B cell (primary cell): ENCODE measurements around the gene REEP2. TPM values are rescaled to one million over a fixed set of nuclear protein-coding genes. Genes with fewer than 3 reads are reported as not detected.
A peak's percentile ranks its signal among the peaks of the same experiment; 100 is the strongest.

Experiments used
- ATAC-seq: fragments of 200-7000 bp; cut with Tn5 transposase; one replicate; pipeline ENCODE4 v1.10.0; 2021; ENCODE audit warnings: low read depth, mild to moderate bottlenecking, moderate number of reproducible peaks, moderate library complexity
- CTCF ChIA-PET: fragments of 350-600 bp; sonication (Branson Sonifier 250); formaldehyde crosslinking; loops from one replicate; lab custom pipeline; 2021; ENCODE audit warnings: antibody characterized with exemption, inconsistent platforms; lab: Charles Lee
- POLR2A ChIA-PET: fragments of 350-600 bp; sonication (Branson Sonifier 250); formaldehyde crosslinking; loops from one replicate; lab custom pipeline; 2021; ENCODE audit warnings: antibody characterized with exemption; lab: Charles Lee
- DNase-seq: peaks from one replicate; pipeline ENCODE4 v3.0.0; 2013
- H2AFZ ChIP-seq: 2 replicates; pipeline ENCODE4 v1.6.1; 2012; ENCODE audit warnings: mild to moderate bottlenecking, low read depth, low read length; ENCODE audit not compliant: insufficient read depth, poor library complexity, severe bottlenecking
- H3K27ac ChIP-seq, 2 donors: 1 replicate in 1 of 2; 2 replicates in 1 of 2; pipeline ENCODE4 v1.5.1; 2012 to 2013; ENCODE audit warnings: low read length in 2 of 2, mild to moderate bottlenecking in 2 of 2, moderate library complexity in 1 of 2
- H3K27me3 ChIP-seq, 4 experiments: fragments of 200-600 bp in 1 of 4; sonication (generic) in 1 of 4; replicated peaks in 1 of 4; 1 replicate in 2 of 4; 2 replicates in 2 of 4; pipeline versions ENCODE4 v1.6.1 to v1.7.0; 2013 to 2016; ENCODE audit warnings: low read length in 3 of 4, mild to moderate bottlenecking in 2 of 4, mixed read lengths in 1 of 4, moderate library complexity in 1 of 4; ENCODE audit not compliant: insufficient read depth in 4 of 4, control insufficient read depth in 3 of 4; ENCODE audit errors: control extremely low read depth in 1 of 4
- H3K36me3 ChIP-seq, 2 experiments: replicated peaks in 1 of 2; 1 replicate in 1 of 2; 2 replicates in 1 of 2; pipeline versions ENCODE4 v1.6.1 to v1.7.1; 2013; ENCODE audit warnings: low read length in 1 of 2; ENCODE audit not compliant: insufficient read depth in 2 of 2, control insufficient read depth in 1 of 2; ENCODE audit errors: control extremely low read depth in 1 of 2, extremely low read depth in 1 of 2
- H3K4me1 ChIP-seq, 2 donors: fragments of 200-600 bp in 1 of 2; sonication (generic) in 1 of 2; 1 replicate in 1 of 2; 2 replicates in 1 of 2; pipeline versions ENCODE4 v1.5.1 to v1.6.1; 2013 to 2017; ENCODE audit warnings: low read length in 2 of 2; ENCODE audit not compliant: control insufficient read depth in 2 of 2, insufficient read depth in 2 of 2
- H3K4me2 ChIP-seq: replicated peaks from 2 replicates; pipeline ENCODE3; 2012; ENCODE audit warnings: mild to moderate bottlenecking, low read depth, low read length; ENCODE audit not compliant: poor library complexity, severe bottlenecking
- H3K4me3 ChIP-seq, 5 experiments: fragments of 200-600 bp in 1 of 5; sonication (generic) in 1 of 5; 1 replicate in 3 of 5; 2 replicates in 2 of 5; pipeline versions ENCODE4 v1.5.1 to v1.7.0; 2011 to 2016; ENCODE audit warnings: low read length in 4 of 5, mild to moderate bottlenecking in 4 of 5, low read depth in 2 of 5, control low read depth in 1 of 5, moderate library complexity in 1 of 5; ENCODE audit not compliant: insufficient read depth in 1 of 5; ENCODE audit errors: control extremely low read depth in 1 of 5, extremely low read depth in 1 of 5
- H3K79me2 ChIP-seq: fragments of 200-600 bp; sonication (generic); one replicate; pipeline ENCODE4 v1.6.0; 2016; ENCODE audit warnings: low read length; ENCODE audit not compliant: control insufficient read depth, insufficient read depth
- H3K9ac ChIP-seq: fragments of 200-600 bp; sonication (generic); 2 replicates; pipeline ENCODE4 v1.6.1; 2017; ENCODE audit warnings: mild to moderate bottlenecking, low read length, moderate library complexity
- H3K9me3 ChIP-seq, 3 donors: one replicate each; pipeline versions ENCODE4 v1.6.1 to v1.7.1; 2013; ENCODE audit warnings: low read length in 2 of 3; ENCODE audit not compliant: control insufficient read depth in 2 of 3, insufficient read depth in 1 of 3; ENCODE audit errors: control extremely low read depth in 1 of 3
- H4K20me1 ChIP-seq: 2 replicates; pipeline ENCODE4 v1.6.0; 2012; ENCODE audit warnings: mild to moderate bottlenecking, low read length; ENCODE audit not compliant: insufficient read depth, control insufficient read depth, poor library complexity, severe bottlenecking
- H3K27ac Mint-ChIP-seq: one replicate; pipeline ENCODE4 v1.8.0; 2021; ENCODE audit warnings: mixed read lengths
- H3K27me3 Mint-ChIP-seq: one replicate; pipeline ENCODE4 v1.8.0; 2021; ENCODE audit warnings: mixed read lengths
- H3K4me1 Mint-ChIP-seq: one replicate; pipeline ENCODE4 v1.8.0; 2021; ENCODE audit warnings: mixed read lengths
- H3K4me3 Mint-ChIP-seq: one replicate; pipeline ENCODE4 v1.8.0; 2021; ENCODE audit warnings: mixed read lengths
- H3K9me3 Mint-ChIP-seq: one replicate; pipeline ENCODE4 v1.8.0; 2022; ENCODE audit warnings: mixed read lengths; ENCODE audit not compliant: insufficient read depth
- CTCF ChIP-seq: fragments of 200-600 bp; IDR thresholded peaks from one replicate; pipeline ENCODE4 v1.8.0; 2022; ENCODE audit warnings: antibody characterized with exemption, mild to moderate bottlenecking
- EZH2 ChIP-seq: IDR thresholded peaks from 2 replicates; pipeline ENCODE4 v1.6.1; 2012; ENCODE audit warnings: borderline replicate concordance, low read depth, mild to moderate bottlenecking, moderate library complexity, low read length; ENCODE audit not compliant: insufficient read depth, poor library complexity, severe bottlenecking
- WGBS: methylation state at CpG from one replicate; pipeline ENCODE4 v1.1.5; 2013; ENCODE audit warnings: missing lambda C conversion rate; ENCODE audit not compliant: insufficient coverage; 5-methylcytosine and 5-hydroxymethylcytosine counted together
- intact Hi-C: fragments of 100-400 bp; cut with micrococcal nuclease; formaldehyde crosslinking; loops from one replicate; pipeline ENCODE4 v1.10.0; 2022
- polyA plus RNA-seq: library from polyadenylated mRNA; depleted of rRNA; stranded (reverse); fragments of >200 nt; gene quantifications from 2 replicates; pipeline ENCODE4 v1.2.3, GENCODE V29; 2012
- total RNA-seq, 2 donors: library from RNA; stranded (reverse); fragments of 120-200 nt in 1 of 2; gene quantifications; 1 replicate in 1 of 2; 2 replicates in 1 of 2; pipeline versions ENCODE4 v1.2.3 to v1.2.4, GENCODE V29; 2013 to 2022

REEP2 gene
- total and polyA plus RNA-seq, 2 donors (not counting 1 experiment from before 2014, with no cell fraction given), result 0.20 TPM; not detected in 1

DNA sequence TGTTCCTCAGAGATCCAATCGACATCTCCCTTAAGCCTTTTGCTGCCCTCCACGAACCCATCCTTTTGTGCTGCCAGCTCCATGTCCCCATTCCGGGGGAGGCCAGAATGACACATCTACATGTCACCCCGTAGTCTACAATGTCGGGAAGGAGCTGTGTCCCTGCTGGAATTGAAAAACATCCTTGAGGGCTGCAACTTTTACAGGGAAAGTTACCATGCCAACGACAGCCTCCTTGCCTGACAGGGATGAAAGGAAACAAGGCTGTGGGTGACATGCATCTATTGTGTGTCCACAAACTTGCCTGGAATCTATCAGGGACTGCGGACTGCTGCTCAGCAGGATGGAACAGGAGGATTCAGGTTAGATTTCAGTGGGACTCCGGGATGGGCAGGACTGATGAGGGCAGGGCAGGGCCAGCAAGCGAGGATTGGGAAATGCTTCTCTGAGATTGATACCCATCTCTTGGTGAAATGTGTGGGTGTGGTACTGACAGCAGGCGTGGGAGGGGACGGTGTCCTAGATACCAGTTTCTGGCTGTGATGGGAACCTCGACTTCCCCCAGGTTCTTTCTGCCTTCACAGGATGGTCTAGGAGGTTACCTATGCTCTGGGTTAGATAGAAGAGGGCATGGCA is 51.9 kb downstream of the REEP2 start:
- Mint-ChIP-seq H3K9me3 (no peaks in the 10 kb centered on the region), H3K27ac (no peak overlapping the region), H3K27me3 (peaks cover 32% of the 10 kb centered on the region), H3K4me3 (peak overlapping the region; percentile 73), H3K4me1 (peaks cover 6% of the 10 kb centered on the region)
- peaks cover 17% of the 10 kb centered on the region for H4K20me1 ChIP-seq
- H2AFZ ChIP-seq, result no peak overlapping the region
- no peak overlapping the region for H3K9ac ChIP-seq
- H3K4me3 ChIP-seq, result no peak overlapping the region
- ChIA-PET CTCF (interaction anchor here (1.3 kb wide), 1 partner anchor 26 kb away, joined by 7 read pairs; the partner anchor contains the start of gene EGR1), POLR2A (interaction anchor here (1.6 kb wide), 1 partner anchor 26 kb away, joined by 5 read pairs; the partner anchor contains the start of gene EGR1)
- peaks cover 0 to 48% (median 29%) of the 10 kb centered on the region in 4 experiments for H3K27me3 ChIP-seq
- H3K9me3 ChIP-seq, result peaks cover 0 to 16% (median 0%) of the 10 kb centered on the region in 3 donors
- no peak overlapping the region for H3K27ac ChIP-seq
- peak overlapping the region; percentile 93 for H3K4me2 ChIP-seq
- H3K36me3 ChIP-seq, result no peaks in the 10 kb centered on the region
- peaks cover 19% of the 10 kb centered on the region in 2 donors for H3K4me1 ChIP-seq
- TF ChIP-seq EZH2 (no peak), CTCF (no peak)
- no peak for ATAC-seq
- intact Hi-C loops, result no loop called here
- no peaks in the 10 kb centered on the region for H3K79me2 ChIP-seq
- no peak for DNase-seq
- WGBS, result 90% methylated on average over 12 of the region's 12 CpGs

DNA sequence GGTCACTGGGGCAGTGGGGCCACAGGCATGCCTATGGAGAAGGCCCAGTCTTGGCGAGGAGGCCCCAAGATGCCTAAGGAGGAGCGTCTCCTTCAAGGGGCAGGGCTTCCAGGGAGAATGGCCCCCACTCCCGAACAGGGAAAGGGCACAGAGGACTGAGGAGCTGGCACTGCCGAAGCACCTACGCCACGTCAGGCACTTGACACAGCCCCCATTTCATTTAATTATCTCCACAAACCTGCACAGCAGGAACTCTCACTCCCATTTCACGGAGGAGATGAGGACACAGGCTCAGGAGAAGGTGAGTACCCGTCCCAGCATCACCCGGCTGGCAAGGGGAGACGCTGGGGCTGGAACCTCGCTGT is 52.4 kb downstream of the REEP2 start:
- Mint-ChIP-seq H3K4me1 (peaks cover 6% of the 10 kb centered on the region), H3K4me3 (peak overlapping the region; percentile 73), H3K27me3 (peaks cover 32% of the 10 kb centered on the region), H3K9me3 (no peaks in the 10 kb centered on the region), H3K27ac (no peak overlapping the region)
- Histone ChIP-seq H3K36me3 (no peaks in the 10 kb centered on the region), H3K4me2 (peak overlapping the region; percentile 93), H2AFZ (peak overlapping the region; percentile 75), H3K9ac (peak overlapping the region; percentile 67), H4K20me1 (peaks cover 17% of the 10 kb centered on the region), H3K27me3 (peaks cover 0 to 48% (median 29%) of the 10 kb centered on the region in 4 experiments), H3K4me3 (peak overlapping the region in 4 of 5 experiments; percentile 35 to 56 (median 52)), H3K27ac (no peak overlapping the region), H3K9me3 (peaks cover 0 to 16% (median 0%) of the 10 kb centered on the region in 3 donors), H3K79me2 (no peaks in the 10 kb centered on the region), H3K4me1 (peaks cover 19% of the 10 kb centered on the region in 2 donors)
- DNase-seq (no peak), ATAC-seq (no peak)
- intact Hi-C loops, result no loop called here
- WGBS, result 70% methylated on average over 7 of the region's 11 CpGs
- TF ChIP-seq CTCF (no peak), EZH2 (no peak)
- POLR2A ChIA-PET, result interaction anchor here (1.6 kb wide), 1 partner anchor 27 kb away, joined by 5 read pairs; the partner anchor contains the start of gene EGR1
- CTCF ChIA-PET, result no interaction called here
